ENCODE data around the gene ZNF687. TPM values are rescaled to one million over a fixed set of nuclear protein-coding genes. Genes with fewer than 3 reads are reported as not detected.

ZNF687 gene
- total RNA-seq, 1 donor from 2014 or later = 39.9 TPM

DNA sequence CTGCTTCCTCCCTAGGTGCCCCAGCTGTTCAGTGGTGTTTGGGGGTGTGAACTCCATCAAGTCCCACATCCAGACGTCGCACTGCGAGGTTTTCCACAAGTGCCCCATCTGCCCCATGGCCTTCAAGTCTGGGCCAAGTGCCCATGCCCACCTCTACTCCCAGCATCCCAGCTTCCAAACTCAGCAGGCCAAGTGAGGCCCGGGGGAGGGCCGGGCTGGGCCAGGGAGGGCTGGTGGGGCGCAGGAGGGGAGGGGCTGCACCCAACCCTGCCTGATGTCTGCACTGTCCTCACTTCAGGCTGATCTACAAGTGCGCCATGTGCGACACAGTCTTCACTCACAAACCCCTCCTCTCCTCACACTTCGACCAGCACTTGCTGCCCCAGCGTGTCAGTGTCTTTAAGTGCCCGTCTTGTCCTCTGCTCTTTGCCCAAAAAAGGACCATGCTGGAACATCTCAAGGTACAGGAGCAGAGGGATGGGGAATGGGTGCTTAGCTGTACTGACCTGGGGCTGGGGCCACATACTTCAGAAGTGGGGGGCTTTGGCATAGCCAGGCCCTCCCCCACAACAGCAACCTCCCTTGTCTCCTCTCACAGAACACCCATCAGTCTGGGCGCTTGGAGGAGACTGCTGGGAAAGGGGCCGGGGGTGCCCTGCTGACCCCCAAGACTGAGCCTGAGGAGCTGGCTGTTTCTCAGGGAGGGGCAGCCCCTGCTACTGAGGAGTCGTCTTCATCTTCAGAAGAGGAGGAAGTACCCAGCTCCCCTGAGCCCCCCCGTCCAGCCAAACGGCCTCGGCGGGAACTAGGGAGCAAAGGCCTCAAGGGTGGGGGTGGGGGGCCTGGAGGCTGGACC lies 7.2 kb downstream of the ZNF687 start:
- Mint-ChIP-seq H3K27ac (ENCODE audit: unreplicated experiment) (no peak overlapping the region), H3K36me3 (ENCODE audit: low read depth) (peaks cover 16% of the 10 kb centered on the region), H3K27me3 (ENCODE audit: low read depth) (no peaks in the 10 kb centered on the region), H3K4me3 (peak overlapping the region; percentile 70), H3K4me1 (peaks cover 9% of the 10 kb centered on the region), H3K9me3 (no peaks in the 10 kb centered on the region)
- no peak for DNase-seq (ENCODE audit: low read depth, low spot score)
- TF ChIP-seq CTCF (conservative IDR thresholded peaks at IDR 0.05) = no peak

DNA sequence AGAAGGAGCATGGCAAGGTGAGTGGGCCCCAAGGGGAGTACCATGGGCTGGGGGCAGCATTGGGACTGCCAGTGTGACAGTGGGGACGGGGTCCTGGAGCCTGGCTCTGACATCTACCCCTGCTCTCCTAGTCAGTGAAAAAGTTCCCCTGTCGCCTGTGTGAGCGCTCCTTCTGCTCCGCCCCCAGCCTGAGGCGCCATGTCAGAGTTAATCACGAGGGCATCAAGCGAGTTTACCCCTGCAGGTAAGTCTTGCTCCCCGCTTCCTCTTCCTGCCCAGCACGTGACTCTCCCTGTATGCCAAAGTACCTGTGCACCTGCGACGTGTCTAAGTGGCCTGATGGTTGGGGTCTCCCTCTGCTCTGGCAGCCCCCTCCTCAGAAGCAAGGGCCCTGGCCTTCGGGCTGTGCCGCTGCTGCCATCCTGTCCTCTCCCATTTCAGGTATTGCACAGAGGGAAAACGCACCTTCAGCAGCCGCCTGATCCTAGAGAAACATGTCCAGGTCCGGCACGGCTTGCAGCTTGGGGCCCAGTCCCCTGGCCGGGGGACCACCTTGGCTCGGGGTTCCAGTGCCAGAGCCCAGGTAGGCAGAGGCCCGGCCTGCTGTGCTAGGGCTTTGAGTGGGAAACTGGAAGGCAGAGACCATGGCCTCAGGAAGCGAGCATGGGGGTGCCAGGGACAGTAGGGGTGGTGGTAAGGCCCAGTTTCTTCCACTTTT lies 8.1 kb downstream of the ZNF687 start:
- Mint-ChIP-seq H3K27ac (ENCODE audit: unreplicated experiment) (peak overlapping the region; percentile 12), H3K4me3 (no peak overlapping the region), H3K9me3 (no peaks in the 10 kb centered on the region), H3K27me3 (ENCODE audit: low read depth) (peaks cover 3% of the 10 kb centered on the region), H3K4me1 (peaks cover 14% of the 10 kb centered on the region), H3K36me3 (ENCODE audit: low read depth) (peaks cover 22% of the 10 kb centered on the region)
- DNase-seq (ENCODE audit: low read depth, low spot score) = no peak
- TF ChIP-seq CTCF (conservative IDR thresholded peaks at IDR 0.05) = no peak

GRCh38 chr1:151290709-151291303 lies 8.7 kb downstream of the ZNF687 start:
- no peak for TF ChIP-seq CTCF (conservative IDR thresholded peaks at IDR 0.05)
- Mint-ChIP-seq H3K4me3 (no peak overlapping the region), H3K36me3 (ENCODE audit: low read depth) (peaks cover 24% of the 10 kb centered on the region), H3K27me3 (ENCODE audit: low read depth) (peaks cover 3% of the 10 kb centered on the region), H3K27ac (ENCODE audit: unreplicated experiment) (peak overlapping the region; percentile 12), H3K4me1 (peaks cover 20% of the 10 kb centered on the region), H3K9me3 (no peaks in the 10 kb centered on the region)
- DNase-seq (ENCODE audit: low read depth, low spot score) = no peak

DNA sequence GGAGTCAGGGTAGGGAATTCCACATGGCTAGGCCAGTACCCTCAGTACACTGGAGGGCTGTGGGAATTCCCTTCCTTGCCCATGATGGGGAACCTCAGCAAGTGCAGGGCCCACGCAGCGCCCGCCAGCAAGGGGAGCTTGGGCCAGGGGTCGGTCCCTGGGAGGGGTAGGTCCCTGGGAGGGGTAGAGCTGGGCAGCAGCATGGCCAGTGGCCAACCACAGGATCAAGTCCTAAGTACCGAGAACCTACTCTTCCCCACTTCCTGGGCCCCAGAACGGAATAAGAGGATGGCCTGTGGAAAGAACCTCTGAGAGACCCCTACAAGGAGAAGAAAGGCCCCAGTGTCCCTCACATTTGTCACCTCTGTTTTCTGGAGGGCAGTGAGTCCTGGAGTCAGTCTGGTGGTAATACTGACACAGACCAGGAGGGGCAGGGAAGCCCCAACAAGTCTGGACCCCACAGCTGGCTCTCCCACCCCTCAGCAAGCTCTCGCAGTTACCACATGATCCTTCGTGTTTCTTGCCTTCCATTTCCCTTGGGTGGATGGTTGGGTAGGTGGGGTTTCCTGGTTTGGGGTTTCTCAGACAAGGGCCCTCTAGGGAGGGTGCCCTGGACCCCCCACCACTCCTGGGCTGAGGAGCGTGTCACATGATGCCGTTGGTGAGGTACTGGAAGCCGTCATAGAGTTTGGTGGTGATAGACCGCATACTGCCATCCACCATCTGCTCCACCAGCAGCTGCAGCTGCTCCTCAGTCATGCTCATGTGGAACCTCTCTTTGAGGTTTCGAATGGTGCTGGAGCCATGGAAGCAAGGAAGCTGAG lies 10.3 kb downstream of the ZNF687 start:
- peaks cover 20% of the 10 kb centered on the region for H3K4me1 Mint-ChIP-seq
- no peak for TF ChIP-seq CTCF (conservative IDR thresholded peaks at IDR 0.05)
- H3K36me3 Mint-ChIP-seq (ENCODE audit: low read depth) = peaks cover 24% of the 10 kb centered on the region
- peaks cover 3% of the 10 kb centered on the region for H3K27me3 Mint-ChIP-seq (ENCODE audit: low read depth)
- H3K27ac Mint-ChIP-seq (ENCODE audit: unreplicated experiment) = no peak overlapping the region
- no peak overlapping the region for H3K4me3 Mint-ChIP-seq
- DNase-seq (ENCODE audit: low read depth, low spot score) = no peak
- H3K9me3 Mint-ChIP-seq = no peaks in the 10 kb centered on the region

GRCh38 chr1:151293093-151293492 lies 11.0 kb downstream of the ZNF687 start:
- TF ChIP-seq CTCF (conservative IDR thresholded peaks at IDR 0.05) = no peak
- Mint-ChIP-seq H3K27me3 (ENCODE audit: low read depth) (peaks cover 3% of the 10 kb centered on the region), H3K4me1 (peaks cover 20% of the 10 kb centered on the region), H3K27ac (ENCODE audit: unreplicated experiment) (no peak overlapping the region), H3K9me3 (no peaks in the 10 kb centered on the region), H3K36me3 (ENCODE audit: low read depth) (peaks cover 24% of the 10 kb centered on the region), H3K4me3 (no peak overlapping the region)
- DNase-seq (ENCODE audit: low read depth, low spot score) = no peak

Measured in neural crest cell (in vitro differentiated cells).